Right lobe of liver (tissue), 6 donors: Measurements from ENCODE around the gene DLGAP4. TPM values are rescaled to one million over a fixed set of nuclear protein-coding genes. Genes with fewer than 3 reads are reported as not detected.

Source experiments
- ATAC-seq, 4 donors: fragments of 200-7000 bp; cut with Tn5 transposase; one replicate each; pipeline ENCODE4 v1.9.1; 2020; ENCODE audit warnings: mild to moderate bottlenecking in 4 of 4, moderate library complexity in 4 of 4
- DNase-seq, 3 donors: peaks; one replicate each; pipeline ENCODE4 v3.0.0-alpha.2; 2020
- H3K27ac ChIP-seq, 3 donors: fragments of 200-600 bp; one replicate each; pipeline ENCODE4 v1.8.0; 2022
- H3K27me3 ChIP-seq, 2 donors: fragments of 200-600 bp; one replicate each; pipeline ENCODE4 v1.8.0; 2022
- H3K36me3 ChIP-seq, 4 donors: fragments of 200-600 bp; sonication (generic) in 1 of 4; one replicate each; pipeline versions ENCODE4 v1.5.1 to v1.8.0; 2017 to 2022; ENCODE audit warnings: control low read depth in 1 of 4
- H3K4me1 ChIP-seq, 4 donors: fragments of 200-600 bp; sonication (generic) in 1 of 4; one replicate each; pipeline versions ENCODE4 v1.5.1 to v1.8.0; 2017 to 2022; ENCODE audit warnings: control low read depth in 1 of 4
- H3K4me3 ChIP-seq, 3 donors: fragments of 200-600 bp; one replicate each; pipeline ENCODE4 v1.8.0; 2022
- H3K9me3 ChIP-seq, 4 donors: fragments of 200-600 bp; sonication (generic) in 1 of 4; one replicate each; pipeline versions ENCODE4 v1.5.1 to v1.8.0; 2017 to 2022; ENCODE audit warnings: control low read depth in 1 of 4
- CTCF ChIP-seq, 4 donors: fragments of 200-600 bp in 3 of 4; fragments of 450-650 bp in 1 of 4; IDR thresholded peaks; one replicate each; pipeline versions ENCODE4 v1.5.1 to v1.8.0; 2016 to 2022; ENCODE audit warnings: antibody characterized with exemption in 4 of 4, mild to moderate bottlenecking in 2 of 4
- POLR2A ChIP-seq: fragments of 450-650 bp; IDR thresholded peaks from one replicate; pipeline ENCODE4 v1.6.1; 2017; ENCODE audit warnings: antibody characterized with exemption, mild to moderate bottlenecking
- WGBS: methylation state at CpG from one replicate; pipeline ENCODE4 v1.1.6; 2018; ENCODE audit warnings: low coverage, low lambda C conversion rate; ENCODE audit not compliant: insufficient coverage; ENCODE audit errors: missing lambda C conversion rate; 5-methylcytosine and 5-hydroxymethylcytosine counted together
- intact Hi-C, 2 donors: fragments of 100-400 bp; cut with DNase I; formaldehyde crosslinking; loops; one replicate each; pipeline versions ENCODE4 v1.11.2 to v1.14.1; 2022
- total RNA-seq, 6 experiments: library from RNA; depleted of rRNA in 2 of 6; stranded (reverse); fragments of >200 nt in 2 of 6; fragmentation: NEBNext Ultra II Directional in 3 of 6; extraction: Animal tissue kit (Norgen Biotek cat#: 25700) in 3 of 6; gene quantifications; one replicate each; pipeline versions ENCODE4 v1.1.0 to v1.2.4, GENCODE V29; 2016 to 2023
- donor health status: DM: no; HTN: yes; CAD: no.
- donor health status: DM: no; HTN: no; CAD: no.
- donor health status: DM: no; HTN: no; CAD: no.
- donor health status: DM: no; HTN: yes; CAD: no.
- donor health status: DM: no; HTN: yes; CAD: no.

The DLGAP4 gene
- total RNA-seq, 6 experiments from 2014 or later, result 15.5 to 35.1 (median 23.2) TPM

DNA sequence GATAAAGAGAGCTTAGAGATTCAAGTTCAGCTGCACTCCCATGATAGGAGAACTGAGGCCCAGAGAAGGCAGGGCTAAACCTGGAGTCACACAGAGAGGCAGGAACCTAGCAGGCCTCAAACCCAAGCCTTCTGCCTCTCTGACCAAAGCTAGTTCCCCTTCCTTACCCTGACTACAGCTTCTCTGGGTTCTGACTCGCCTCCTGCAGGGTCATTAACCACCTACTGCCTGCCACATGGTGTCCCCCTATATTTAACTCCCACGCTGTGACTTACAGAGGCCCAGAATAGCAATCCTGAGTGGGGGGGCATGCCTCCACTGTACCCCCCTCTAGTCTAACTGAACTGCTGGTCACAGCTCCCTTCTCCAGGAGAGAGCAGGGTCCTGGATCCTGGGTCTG lies 84.1 kb downstream of the DLGAP4 start:
- no peak for DNase-seq
- Histone ChIP-seq H3K9me3 (no peaks in the 10 kb centered on the region), H3K4me3 (no peak overlapping the region), H3K27ac (no peak overlapping the region), H3K4me1 (no peaks in the 10 kb centered on the region), H3K36me3 (no peaks in the 10 kb centered on the region), H3K27me3 (no peaks in the 10 kb centered on the region)
- no peak for TF ChIP-seq POLR2A
- no peak for TF ChIP-seq CTCF (IDR thresholded peaks at IDR 0.05)
- WGBS, result 83% methylated on average over 1 of the region's 2 CpGs
- no peak for ATAC-seq
- intact Hi-C loops, result no loop called here

DNA sequence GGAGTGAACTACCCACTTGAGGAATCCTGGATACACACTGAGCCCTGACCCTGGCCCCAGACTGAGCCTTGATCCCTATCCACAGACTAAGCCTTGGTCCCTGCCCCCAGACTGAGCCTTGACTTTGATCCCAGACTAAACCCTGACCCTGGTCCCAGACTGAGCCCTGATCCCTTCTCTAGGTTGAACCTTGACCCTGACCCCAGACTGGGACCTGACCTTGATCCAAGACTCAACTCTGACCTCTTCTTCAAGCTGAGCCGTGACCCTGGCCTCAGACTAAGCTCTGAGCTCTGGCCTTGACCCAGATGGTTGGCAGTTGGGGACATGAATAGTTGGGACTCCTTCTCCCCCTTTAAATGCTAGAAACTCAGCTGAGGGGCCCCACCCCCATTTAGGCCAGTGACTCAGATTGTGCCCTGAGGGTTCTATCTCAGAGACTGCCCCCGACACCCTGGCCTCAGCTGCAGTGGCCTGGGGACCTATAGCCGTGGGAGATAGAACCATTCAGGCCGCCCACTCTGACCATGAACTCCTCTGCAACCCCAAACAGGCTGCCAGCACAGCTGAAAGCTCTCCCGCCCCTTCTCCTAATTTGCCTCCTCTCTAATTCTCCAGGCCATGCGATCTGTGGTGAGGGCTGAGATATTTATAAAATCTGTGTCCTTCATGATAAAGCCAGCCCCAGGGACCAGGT lies 84.7 kb downstream of the DLGAP4 start:
- Histone ChIP-seq H3K4me3 (no peak overlapping the region), H3K4me1 (no peaks in the 10 kb centered on the region), H3K9me3 (no peaks in the 10 kb centered on the region), H3K27me3 (no peaks in the 10 kb centered on the region), H3K27ac (no peak overlapping the region), H3K36me3 (no peaks in the 10 kb centered on the region)
- WGBS, result 46% methylated on average over 3 of the region's 6 CpGs
- no peak for ATAC-seq
- TF ChIP-seq POLR2A, result no peak
- TF ChIP-seq CTCF (IDR thresholded peaks at IDR 0.05), result no peak
- intact Hi-C loops, result no loop called here
- DNase-seq, result no peak

- H3K27me3 ChIP-seq, result no peaks in the 10 kb centered on the region
- H3K4me3 ChIP-seq, result no peak overlapping the region
- H3K27ac ChIP-seq, result no peak overlapping the region
- intact Hi-C loops, result no loop called here
- H3K36me3 ChIP-seq, result no peaks in the 10 kb centered on the region
- no peaks in the 10 kb centered on the region for H3K9me3 ChIP-seq
- no peaks in the 10 kb centered on the region for H3K4me1 ChIP-seq
- WGBS, result 18% methylated on average over 4 of the region's 5 CpGs
- DNase-seq (no peak), ATAC-seq (no peak)
- TF ChIP-seq CTCF (IDR thresholded peaks at IDR 0.05), result no peak
- no peak for TF ChIP-seq POLR2A
Measured at GRCh38 chr20:36391456-36391855, 85.3 kb downstream of the DLGAP4 start.

- ATAC-seq (no peak), DNase-seq (no peak)
- intact Hi-C loops, result no loop called here
- no peaks in the 10 kb centered on the region for H3K36me3 ChIP-seq
- no peak overlapping the region for H3K4me3 ChIP-seq
- no peaks in the 10 kb centered on the region for H3K4me1 ChIP-seq
- TF ChIP-seq CTCF (IDR thresholded peaks at IDR 0.05) (no peak), POLR2A (no peak)
- 59% methylated on average over 4 of the region's 5 CpGs for WGBS
- H3K27me3 ChIP-seq, result no peaks in the 10 kb centered on the region
- H3K27ac ChIP-seq, result no peak overlapping the region
- no peaks in the 10 kb centered on the region for H3K9me3 ChIP-seq
Measured at GRCh38 chr20:36391955-36392354, 85.8 kb downstream of the DLGAP4 start.
